ENCODE measurements around the gene ATAD3B.
"Not testable (repeated sequence)": the region's sequence is repeated elsewhere in the genome, so short reads cannot be mapped to it uniquely, and the experiment has no call there.

GRCh38 chr1:1533176-1533893 is 61.8 kb downstream of the ATAD3B start:
- not testable (repeated sequence) for TF ChIP-seq POLR2AphosphoS5 (IDR thresholded peaks at IDR 0.05; ENCODE audit: low read depth, low read length); POLR2A (IDR thresholded peaks at IDR 0.05; ENCODE audit: low read depth, low read length); TAF1 (IDR thresholded peaks at IDR 0.05; ENCODE audit: low read depth, low read length); POU2F2 (IDR thresholded peaks at IDR 0.05; ENCODE audit: low read depth, low read length); SPI1 (IDR thresholded peaks at IDR 0.05; ENCODE audit: low read depth, low read length); PAX5 (IDR thresholded peaks at IDR 0.05; ENCODE audit: insufficient read depth, low read length, severe bottlenecking)
